Activated T-cell treated with anti-CD3 and anti-CD28 coated beads, Interleukin-2, amount 50 U/mL, for 4 hours (primary cell): ENCODE data around the gene LRCOL1. TPM values are rescaled to one million over a fixed set of nuclear protein-coding genes. Genes with fewer than 3 reads are reported as not detected.

Source experiments
- ATAC-seq, 2 donors: fragments of 200-7000 bp; cut with Tn5 transposase; one replicate each; pipeline ENCODE4 v1.10.0; 2021
- DNase-seq: peaks from one replicate; pipeline ENCODE4 v3.0.0-alpha.2; 2020
- H3K27me3 Mint-ChIP-seq: one replicate; pipeline ENCODE4 v1.8.0; 2021; ENCODE audit warnings: low read depth, mixed read lengths
- H3K36me3 Mint-ChIP-seq: one replicate; pipeline ENCODE4 v1.8.0; 2022; ENCODE audit warnings: mixed read lengths; ENCODE audit not compliant: insufficient read depth
- H3K4me1 Mint-ChIP-seq: one replicate; pipeline ENCODE4 v1.8.0; 2021; ENCODE audit warnings: low read depth, mixed read lengths
- H3K4me3 Mint-ChIP-seq: one replicate; pipeline ENCODE4 v1.8.0; 2021; ENCODE audit warnings: mild to moderate bottlenecking, moderate library complexity, mixed read lengths
- H3K9me3 Mint-ChIP-seq: one replicate; pipeline ENCODE4 v1.8.0; 2021; ENCODE audit warnings: mixed read lengths
- total RNA-seq, 3 donors: library from RNA; stranded (reverse); gene quantifications; one replicate each; pipeline ENCODE4 v1.2.1, GENCODE V29; 2021

The LRCOL1 gene
- not detected for total RNA-seq

DNA sequence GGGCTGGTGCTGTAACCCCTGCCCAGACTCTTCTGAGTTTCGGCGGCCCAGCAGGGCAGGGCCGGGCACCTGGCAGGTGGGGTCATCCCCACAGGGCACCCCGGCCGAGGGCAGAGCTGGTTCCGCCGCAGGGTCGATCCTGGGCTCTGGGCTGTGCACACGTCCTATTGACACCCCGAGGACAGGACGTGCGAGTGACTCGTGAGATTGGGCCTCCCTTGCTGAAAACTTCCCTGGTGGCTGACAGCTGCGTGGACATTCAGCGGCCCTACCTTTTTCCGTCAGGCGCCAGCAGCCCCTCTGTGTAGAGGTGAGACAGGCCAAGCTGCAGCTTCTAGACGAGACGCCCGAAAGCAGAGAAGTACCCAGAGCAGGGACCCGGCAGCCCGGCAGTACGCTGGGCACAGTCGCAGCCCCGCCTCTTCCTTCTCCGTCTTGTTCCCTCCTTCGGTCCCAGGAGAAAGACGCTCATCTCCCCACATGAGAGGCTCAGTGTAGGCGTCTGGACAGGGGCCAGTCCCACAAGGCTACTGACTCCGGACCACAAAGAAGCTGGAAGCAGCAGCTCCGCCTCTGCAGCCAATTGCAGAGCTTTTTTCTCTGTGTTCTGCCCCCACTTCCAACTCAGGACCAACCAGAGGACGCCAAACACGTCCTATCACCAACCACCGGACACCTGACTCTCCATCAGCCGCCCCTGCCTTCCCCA, at the start of gene LRCOL1:
LRCOL1 (minus strand) TSS at position 532 of the 709 bp plus-strand sequence. CDS start 4,331 bp downstream, outside the sequence.
- Mint-ChIP-seq H3K36me3 (no peaks in the 10 kb centered on the region), H3K4me3 (peak within 1 kb of the TSS; percentile 37), H3K27me3 (peaks cover 48% of the 10 kb centered on the region), H3K4me1 (peaks cover 5% of the 10 kb centered on the region), H3K9me3 (no peaks in the 10 kb centered on the region)
- peak; percentile 23 to 46 for ATAC-seq
- DNase-seq: no peak

- H3K4me1 Mint-ChIP-seq: peaks cover 7% of the 10 kb centered on the region
- peaks cover 47% of the 10 kb centered on the region for H3K36me3 Mint-ChIP-seq
- ATAC-seq (no peak), DNase-seq (no peak)
- no peaks in the 10 kb centered on the region for H3K9me3 Mint-ChIP-seq
- H3K27me3 Mint-ChIP-seq: no peaks in the 10 kb centered on the region
- no peak overlapping the region for H3K4me3 Mint-ChIP-seq
Measured at GRCh38 chr12:132660052-132660451, 49.7 kb upstream of the LRCOL1 start.

- Mint-ChIP-seq H3K36me3 (peaks cover 46% of the 10 kb centered on the region), H3K4me3 (no peak overlapping the region), H3K9me3 (no peaks in the 10 kb centered on the region), H3K4me1 (peaks cover 7% of the 10 kb centered on the region), H3K27me3 (no peaks in the 10 kb centered on the region)
- ATAC-seq (no peak), DNase-seq (no peak)
Measured at GRCh38 chr12:132659146-132659545, 48.8 kb upstream of the LRCOL1 start.

- H3K36me3 Mint-ChIP-seq: peaks cover 52% of the 10 kb centered on the region
- H3K27me3 Mint-ChIP-seq: no peaks in the 10 kb centered on the region
- ATAC-seq (no peak), DNase-seq (no peak)
- no peak overlapping the region for H3K4me3 Mint-ChIP-seq
- no peaks in the 10 kb centered on the region for H3K9me3 Mint-ChIP-seq
- peaks cover 7% of the 10 kb centered on the region for H3K4me1 Mint-ChIP-seq
Measured at GRCh38 chr12:132658149-132658894, 47.9 kb upstream of the LRCOL1 start.

- H3K27me3 Mint-ChIP-seq: no peaks in the 10 kb centered on the region
- no peak overlapping the region for H3K4me3 Mint-ChIP-seq
- no peaks in the 10 kb centered on the region for H3K9me3 Mint-ChIP-seq
- no peak for ATAC-seq
- peaks cover 5% of the 10 kb centered on the region for H3K4me1 Mint-ChIP-seq
- DNase-seq: no peak
- peaks cover 50% of the 10 kb centered on the region for H3K36me3 Mint-ChIP-seq
Measured at GRCh38 chr12:132657004-132657727, 46.8 kb upstream of the LRCOL1 start.

DNA sequence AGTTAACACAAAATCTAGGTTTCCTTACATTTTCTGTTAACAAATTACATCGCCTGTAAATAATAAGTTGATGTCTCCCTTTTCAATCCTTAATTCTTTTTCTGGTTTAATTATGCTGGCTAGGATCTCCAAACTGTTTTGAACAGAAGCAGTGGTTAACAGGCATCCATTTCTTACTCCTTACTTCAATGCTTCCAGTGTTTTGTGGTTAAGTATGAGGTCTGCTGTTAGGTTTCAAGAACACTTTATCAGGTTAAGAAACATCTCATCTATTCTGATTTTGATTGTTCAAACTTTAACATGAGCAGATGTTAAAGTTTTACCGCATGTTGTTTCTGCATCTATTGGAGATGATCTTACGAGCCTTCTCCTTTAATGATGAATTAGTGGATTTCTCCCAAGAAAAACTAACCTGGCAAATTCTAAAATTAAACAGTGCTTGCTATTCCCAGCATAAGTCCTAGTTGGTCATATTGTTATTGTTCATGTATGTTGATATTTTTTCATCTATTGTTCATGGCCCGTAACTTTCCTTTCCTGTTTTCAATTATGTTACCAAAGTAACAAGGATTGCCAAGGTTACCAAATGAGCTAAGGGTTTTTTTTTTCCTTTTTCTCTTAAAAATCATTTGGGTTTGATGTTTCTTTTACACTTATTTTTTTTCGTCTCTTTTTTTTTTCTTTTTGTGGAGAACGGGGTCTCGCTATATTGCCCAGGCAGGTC, 43.3 kb upstream of the LRCOL1 start:
- DNase-seq: no peak
- Mint-ChIP-seq H3K4me1 (no peaks in the 10 kb centered on the region), H3K27me3 (no peaks in the 10 kb centered on the region), H3K9me3 (no peaks in the 10 kb centered on the region), H3K4me3 (no peak overlapping the region), H3K36me3 (peaks cover 40% of the 10 kb centered on the region)
- no peak for ATAC-seq

GRCh38 chr12:132651444-132652100, 41.2 kb upstream of the LRCOL1 start:
- no peak overlapping the region for H3K4me3 Mint-ChIP-seq
- no peaks in the 10 kb centered on the region for H3K27me3 Mint-ChIP-seq
- no peaks in the 10 kb centered on the region for H3K4me1 Mint-ChIP-seq
- H3K9me3 Mint-ChIP-seq: no peaks in the 10 kb centered on the region
- H3K36me3 Mint-ChIP-seq: peaks cover 35% of the 10 kb centered on the region
- DNase-seq (no peak), ATAC-seq (no peak)

DNA sequence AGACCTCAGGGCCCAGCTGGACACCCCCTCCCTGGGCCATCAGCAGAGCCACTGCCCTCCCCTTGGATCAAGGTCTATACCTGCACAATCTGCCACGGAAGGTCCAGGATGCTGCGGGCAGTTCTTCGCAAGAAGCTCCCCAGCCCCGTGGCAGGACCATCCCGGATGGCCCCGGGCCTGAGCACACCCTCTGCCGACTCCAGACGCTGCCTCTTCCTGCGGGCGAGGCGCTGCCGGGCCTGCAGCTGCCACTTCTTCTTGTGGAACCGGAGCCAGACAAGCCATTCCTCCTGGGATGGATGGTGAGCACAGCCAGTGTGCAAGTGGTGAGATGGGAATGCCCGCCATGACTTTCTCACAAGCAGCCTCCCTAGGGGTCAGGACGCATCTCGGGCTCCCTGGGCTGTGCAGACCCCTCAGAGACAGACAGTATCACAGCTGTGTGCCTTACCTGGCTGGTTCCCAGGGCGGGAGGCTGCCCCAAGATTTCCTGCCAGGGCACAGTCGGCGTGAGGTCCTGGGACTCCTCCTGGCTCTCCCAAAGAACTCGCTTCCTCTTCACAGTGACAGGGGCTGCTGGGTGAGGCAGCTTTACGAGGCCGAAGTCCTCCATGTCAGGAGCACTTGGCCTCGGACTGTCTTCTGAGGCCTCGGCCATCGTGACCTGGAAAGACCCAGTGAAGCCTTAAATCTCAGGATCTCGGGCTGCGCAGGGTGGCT, 39.0 kb upstream of the LRCOL1 start:
- Mint-ChIP-seq H3K4me3 (no peak overlapping the region), H3K27me3 (no peaks in the 10 kb centered on the region), H3K36me3 (peaks cover 36% of the 10 kb centered on the region), H3K9me3 (no peaks in the 10 kb centered on the region), H3K4me1 (no peaks in the 10 kb centered on the region)
- ATAC-seq: no peak
- DNase-seq: no peak

- peaks cover 33% of the 10 kb centered on the region for H3K36me3 Mint-ChIP-seq
Measured at GRCh38 chr12:132648616-132649225, 38.3 kb upstream of the LRCOL1 start.

DNA sequence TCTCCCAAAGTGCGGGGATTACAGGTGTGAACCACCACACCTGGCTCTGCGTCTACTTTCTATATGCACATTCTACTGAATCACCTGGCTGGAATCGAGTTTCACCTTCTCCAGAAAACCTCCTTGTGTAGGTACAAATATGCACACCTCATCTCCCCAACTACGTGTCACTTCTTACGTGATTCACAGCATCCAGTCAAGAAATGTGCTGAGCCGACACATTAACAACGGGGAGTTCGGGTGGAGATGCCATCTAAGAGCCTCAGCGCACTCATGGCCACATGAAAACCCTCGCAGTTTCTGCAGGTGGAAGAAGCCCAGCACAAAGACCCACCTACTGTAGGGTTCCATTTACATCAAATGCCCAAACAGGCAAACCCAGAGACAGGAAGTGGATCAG, 37.5 kb upstream of the LRCOL1 start:
- ATAC-seq (no peak), DNase-seq (no peak)
- Mint-ChIP-seq H3K27me3 (no peaks in the 10 kb centered on the region), H3K9me3 (no peaks in the 10 kb centered on the region), H3K36me3 (peaks cover 32% of the 10 kb centered on the region), H3K4me3 (no peak overlapping the region), H3K4me1 (no peaks in the 10 kb centered on the region)

More at GRCh38 chr12:132648616-132649225, 38.3 kb upstream of the LRCOL1 start:
- Mint-ChIP-seq H3K4me3 (no peak overlapping the region), H3K4me1 (no peaks in the 10 kb centered on the region), H3K9me3 (no peaks in the 10 kb centered on the region), H3K27me3 (no peaks in the 10 kb centered on the region)
- DNase-seq (no peak), ATAC-seq (no peak)

DNA sequence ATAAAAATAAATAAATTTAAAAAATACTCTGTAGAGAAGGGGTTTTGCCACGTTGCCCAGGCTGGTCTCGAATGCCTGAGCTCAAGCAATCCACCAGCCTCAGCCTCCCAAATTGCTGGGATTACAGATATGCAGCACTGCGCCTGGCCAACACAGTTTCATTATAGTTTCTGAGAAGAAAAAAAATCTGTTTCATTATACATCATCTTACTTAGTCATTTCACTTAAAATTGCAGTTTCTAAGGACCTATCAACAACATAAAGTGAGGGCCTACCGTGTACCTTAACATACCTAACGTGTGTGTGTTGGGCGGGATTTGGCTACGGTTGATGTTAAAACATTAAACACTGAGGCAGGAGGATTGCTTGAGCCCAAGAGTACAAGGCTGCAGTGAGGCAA, 36.5 kb upstream of the LRCOL1 start:
- no peak overlapping the region for H3K4me3 Mint-ChIP-seq
- no peaks in the 10 kb centered on the region for H3K9me3 Mint-ChIP-seq
- no peaks in the 10 kb centered on the region for H3K4me1 Mint-ChIP-seq
- H3K27me3 Mint-ChIP-seq: no peaks in the 10 kb centered on the region
- H3K36me3 Mint-ChIP-seq: peaks cover 27% of the 10 kb centered on the region
- ATAC-seq (peak in 1 of 2 donors; percentile 46), DNase-seq (no peak)

DNA sequence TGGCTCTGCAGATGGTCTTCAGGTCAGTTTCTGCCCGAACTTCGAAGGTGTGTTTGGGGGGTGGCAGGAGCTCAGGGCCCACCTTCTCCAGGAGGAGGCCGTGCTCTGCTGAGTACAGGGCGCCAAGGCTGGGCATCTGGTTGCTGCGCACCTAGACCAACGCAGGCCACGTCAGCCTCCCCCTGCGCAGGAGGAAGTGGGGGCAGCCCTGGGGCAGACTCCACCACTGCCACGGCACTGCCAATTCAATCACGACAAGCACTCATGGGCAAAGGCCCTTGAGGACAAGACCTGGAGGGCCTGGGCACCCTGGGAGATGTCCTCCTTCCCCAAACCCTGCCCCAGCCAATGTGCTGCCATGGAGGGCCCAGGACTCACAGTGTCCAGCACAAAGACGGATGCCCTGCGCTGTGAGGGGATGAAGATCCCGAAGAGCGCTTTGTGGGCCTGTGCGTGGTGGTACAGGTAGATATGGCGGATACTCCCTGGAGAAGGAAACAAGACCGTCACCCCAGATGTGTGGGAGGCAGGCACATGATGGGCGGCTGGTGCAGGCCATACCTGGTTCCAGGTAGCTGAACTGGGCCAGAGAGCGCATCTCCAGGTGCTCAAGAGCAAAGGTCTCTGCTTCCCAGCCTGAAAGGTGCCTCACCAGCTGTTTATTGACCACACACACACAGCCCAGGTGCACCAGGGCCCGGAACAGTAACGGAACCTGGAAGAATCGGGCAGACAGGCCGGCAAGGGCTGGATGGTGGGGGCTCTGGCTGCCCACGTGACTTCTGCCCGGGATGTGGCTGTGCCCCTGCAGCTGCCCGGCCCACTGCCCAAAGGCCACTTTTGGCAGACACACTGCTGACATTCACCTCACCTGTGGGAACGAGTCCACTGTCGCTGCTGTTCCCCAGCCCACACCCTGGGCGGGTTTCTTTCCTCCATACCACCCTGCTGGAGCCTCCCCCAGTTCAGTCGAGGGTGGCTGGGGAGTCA, 32.8 kb upstream of the LRCOL1 start:
- DNase-seq: no peak

More for the DNA sequence above, 32.8 kb upstream of the LRCOL1 start:
- no peak for ATAC-seq
- Mint-ChIP-seq H3K27me3 (no peaks in the 10 kb centered on the region), H3K4me1 (no peaks in the 10 kb centered on the region), H3K9me3 (no peaks in the 10 kb centered on the region), H3K36me3 (peaks cover 27% of the 10 kb centered on the region), H3K4me3 (no peak overlapping the region)
